Hindlimb muscle (tissue), 1 donor: ENCODE results near the gene NRP2. TPM values are rescaled to one million over a fixed set of nuclear protein-coding genes. Genes with fewer than 3 reads are reported as not detected.

Experiments
- DNase-seq: peaks from one replicate; pipeline ENCODE4 v3.0.0-alpha.2; 2013
- polyA plus RNA-seq: library from polyadenylated mRNA; unstranded; fragments of 120-200 nt; gene quantifications from one replicate; pipeline ENCODE4 v1.2.1, GENCODE V29; 2013; ENCODE audit not compliant: insufficient read length

Gene NRP2, protein sequence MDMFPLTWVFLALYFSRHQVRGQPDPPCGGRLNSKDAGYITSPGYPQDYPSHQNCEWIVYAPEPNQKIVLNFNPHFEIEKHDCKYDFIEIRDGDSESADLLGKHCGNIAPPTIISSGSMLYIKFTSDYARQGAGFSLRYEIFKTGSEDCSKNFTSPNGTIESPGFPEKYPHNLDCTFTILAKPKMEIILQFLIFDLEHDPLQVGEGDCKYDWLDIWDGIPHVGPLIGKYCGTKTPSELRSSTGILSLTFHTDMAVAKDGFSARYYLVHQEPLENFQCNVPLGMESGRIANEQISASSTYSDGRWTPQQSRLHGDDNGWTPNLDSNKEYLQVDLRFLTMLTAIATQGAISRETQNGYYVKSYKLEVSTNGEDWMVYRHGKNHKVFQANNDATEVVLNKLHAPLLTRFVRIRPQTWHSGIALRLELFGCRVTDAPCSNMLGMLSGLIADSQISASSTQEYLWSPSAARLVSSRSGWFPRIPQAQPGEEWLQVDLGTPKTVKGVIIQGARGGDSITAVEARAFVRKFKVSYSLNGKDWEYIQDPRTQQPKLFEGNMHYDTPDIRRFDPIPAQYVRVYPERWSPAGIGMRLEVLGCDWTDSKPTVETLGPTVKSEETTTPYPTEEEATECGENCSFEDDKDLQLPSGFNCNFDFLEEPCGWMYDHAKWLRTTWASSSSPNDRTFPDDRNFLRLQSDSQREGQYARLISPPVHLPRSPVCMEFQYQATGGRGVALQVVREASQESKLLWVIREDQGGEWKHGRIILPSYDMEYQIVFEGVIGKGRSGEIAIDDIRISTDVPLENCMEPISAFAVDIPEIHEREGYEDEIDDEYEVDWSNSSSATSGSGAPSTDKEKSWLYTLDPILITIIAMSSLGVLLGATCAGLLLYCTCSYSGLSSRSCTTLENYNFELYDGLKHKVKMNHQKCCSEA
- polyA plus RNA-seq = 11.1 TPM

DNA sequence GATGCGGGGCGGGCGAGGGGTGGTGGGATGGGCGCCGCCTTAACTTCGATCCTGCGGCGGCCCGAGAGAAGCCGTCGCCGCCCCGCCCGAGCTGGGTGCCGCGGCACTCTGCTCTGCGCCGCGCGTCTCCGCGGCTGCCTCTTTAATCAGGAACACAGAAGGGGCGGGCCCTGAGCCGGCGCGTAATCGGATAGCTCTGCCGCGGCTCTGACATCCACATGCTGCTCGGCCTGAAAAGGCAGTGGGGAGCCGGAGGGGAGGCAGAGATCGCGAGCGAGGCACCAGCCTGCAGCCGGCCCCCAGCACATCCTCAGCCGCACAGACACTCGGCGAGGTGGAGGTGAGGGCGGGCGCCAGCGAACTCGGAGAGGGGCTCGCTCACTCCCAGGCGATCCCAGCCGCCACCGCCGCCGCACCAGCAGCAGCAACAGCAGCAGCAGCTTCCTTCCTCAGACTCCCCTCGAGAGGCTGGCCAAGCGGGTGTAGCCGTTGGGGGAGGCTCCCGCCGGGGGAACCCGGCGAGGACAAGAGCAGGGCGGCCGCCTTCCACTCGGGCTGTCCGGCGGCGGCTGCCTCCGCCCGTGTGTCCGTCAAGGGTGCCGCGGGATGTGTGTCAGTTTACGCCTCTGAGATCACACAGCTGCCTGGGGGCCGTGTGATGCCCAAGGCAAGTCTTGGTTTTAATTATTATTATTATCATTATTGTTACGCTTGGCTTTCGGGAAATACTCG is at the start of gene NRP2:
Gene NRP2, plus strand, starts transcription at position 263 of the 732 bp plus-strand sequence. CDS start 790 bp downstream, outside the sequence.
- DNase-seq = peak; percentile 82

DNA sequence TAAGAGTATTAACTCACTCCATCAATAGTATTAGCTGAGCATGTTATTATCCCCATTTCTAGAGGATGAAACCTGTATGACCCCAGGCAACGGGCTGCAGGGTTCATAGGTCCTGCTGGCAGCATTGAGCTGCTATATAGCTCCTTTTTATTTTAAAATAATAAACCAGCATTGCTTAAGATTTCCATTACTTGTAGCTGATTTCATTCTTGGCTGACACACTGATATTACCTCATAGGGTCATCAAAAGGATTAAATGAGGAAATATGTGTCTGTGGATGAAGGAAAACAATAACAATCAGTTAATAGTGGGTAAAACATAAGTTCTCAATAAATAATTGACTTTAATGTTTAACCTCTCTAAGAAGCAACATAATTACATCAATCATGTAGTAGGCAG is 48.3 kb upstream of the NRP2 start:
- DNase-seq = no peak

DNA sequence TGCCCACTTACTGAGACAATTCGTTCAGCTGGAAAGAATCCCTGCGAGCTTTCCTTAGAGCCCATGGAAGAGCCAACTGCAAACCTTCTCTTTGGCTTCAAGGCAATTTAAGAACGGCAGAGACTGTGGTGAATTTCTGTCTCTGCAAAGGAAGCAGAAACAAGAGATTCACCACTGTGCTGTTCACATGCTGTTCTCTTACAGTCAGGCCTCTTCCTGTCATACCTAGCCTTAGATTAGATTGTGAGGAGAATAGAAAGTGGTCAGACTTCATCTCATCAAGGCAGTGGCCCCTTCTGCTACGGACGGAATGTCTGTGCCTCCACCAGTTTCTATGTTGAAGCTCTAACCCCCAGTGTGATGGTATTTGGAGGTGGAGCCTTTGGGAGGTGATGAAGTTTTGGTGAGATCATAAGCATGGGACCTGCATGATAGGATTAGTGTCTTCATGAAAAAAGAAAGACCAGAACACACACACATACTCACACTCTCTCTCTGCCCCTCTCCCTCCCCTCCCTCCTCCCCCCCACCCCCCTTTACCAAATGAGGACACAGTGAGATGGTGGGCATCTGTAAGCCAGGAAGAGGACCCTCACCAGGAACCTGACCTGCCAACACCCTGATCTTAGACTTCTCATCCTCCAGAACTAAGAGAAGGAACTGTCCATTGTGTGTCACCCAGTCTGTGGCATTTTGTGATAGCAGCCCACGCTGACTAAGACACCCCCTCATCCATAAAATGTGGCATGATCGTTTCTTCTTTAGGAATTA is 45.6 kb upstream of the NRP2 start:
- no peak for DNase-seq

DNA sequence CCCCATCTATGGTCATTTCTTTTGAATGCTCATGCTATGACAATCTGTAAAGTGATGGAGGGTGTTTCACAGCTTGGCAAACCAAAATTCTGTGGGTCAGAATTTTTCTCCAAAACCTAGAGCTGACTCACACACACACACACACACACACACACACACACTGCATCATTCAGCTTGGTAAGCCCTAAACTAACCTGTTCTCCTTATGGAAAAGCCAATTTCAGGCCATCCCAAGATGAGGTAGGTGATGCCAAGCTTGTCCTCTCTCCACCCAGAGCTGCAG is 45.0 kb upstream of the NRP2 start:
- DNase-seq = no peak

DNA sequence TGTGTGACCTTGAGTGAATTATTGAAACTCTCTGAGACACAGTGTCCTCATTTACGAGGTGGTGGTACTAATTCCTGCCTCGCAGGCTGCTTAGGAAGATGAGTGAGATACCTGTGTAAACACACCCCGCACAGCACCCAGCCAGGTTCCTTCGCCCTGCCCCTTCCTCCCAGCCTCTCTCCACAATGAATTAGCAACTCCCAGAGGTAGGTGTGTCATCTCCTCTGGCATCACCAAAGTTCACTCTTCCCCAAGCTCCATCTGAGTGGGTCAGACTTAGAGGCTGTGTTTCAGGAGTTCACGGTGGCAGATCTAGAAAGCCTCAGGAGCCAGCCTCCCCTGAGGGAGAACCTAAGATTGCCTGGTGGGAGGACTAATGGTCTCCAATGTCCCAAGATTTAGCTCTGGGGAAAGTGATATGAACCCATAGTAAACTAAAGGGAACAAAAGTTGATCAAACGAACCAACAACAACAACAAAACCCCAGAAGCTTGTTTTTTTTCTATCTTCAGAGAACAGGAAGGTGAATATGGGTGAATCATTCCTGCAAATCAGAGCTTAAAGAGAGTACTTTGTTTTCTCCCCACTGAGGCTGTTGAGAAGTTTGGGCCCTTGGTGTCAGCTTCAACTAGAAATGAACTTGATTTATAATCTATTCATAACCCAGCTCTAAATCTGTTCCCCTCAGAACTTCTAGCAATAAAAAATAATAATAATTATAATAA is 44.4 kb upstream of the NRP2 start:
- no peak for DNase-seq

DNA sequence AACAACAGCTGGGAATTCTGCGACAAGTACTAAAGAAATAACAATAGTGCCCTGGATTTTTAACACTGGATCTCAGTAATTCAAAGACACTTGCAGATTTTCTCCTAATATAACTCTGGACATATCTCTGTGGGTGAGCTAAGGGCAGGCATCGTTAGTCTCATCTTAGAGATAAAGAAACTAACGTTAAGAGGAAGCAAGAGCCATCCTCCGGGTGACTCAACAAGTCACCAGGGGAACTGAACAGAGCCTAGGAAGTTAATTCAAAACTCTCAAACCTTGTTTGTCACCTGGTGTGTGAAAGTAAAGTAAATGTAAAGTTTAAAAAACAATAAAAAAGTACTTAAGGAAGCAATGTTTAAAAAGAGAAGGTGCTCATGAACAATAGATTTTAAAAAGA is 41.6 kb upstream of the NRP2 start:
- no peak for DNase-seq

DNA sequence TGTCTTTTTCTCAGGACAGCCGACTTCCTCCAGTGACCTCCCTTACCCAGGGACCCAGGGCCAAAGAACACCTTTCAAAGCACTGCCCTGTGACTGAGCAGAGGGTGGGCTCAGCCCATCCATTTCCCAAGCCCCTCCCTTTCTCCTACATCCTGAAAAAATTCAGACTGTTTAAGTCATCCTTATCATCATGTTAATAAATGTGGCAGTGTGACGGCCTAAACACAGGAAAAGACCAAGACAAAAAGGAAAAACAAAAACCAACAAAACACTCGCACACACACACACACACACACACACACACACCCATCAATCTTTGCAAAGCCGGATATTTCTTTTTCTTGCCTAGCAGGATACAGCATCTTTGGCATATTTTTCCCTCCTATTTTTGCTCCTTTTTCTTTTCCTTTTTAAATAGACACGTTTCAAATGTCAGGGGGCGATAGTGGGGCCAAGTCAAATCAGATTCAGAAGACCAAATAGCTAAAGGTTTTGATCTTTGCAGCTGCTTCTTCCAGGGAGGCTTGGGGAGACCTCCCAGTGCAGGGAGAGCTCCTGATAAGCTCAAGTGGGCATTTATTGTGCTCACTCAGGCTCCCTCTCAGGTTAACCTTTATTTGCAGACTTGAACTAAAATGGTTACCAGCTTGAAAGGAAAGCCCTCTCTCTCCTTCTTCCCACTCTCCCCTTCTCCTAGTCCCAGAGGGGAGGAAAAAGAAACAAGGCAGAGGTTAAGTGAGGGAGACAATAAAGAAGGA is 39.5 kb upstream of the NRP2 start:
- DNase-seq = no peak

DNA sequence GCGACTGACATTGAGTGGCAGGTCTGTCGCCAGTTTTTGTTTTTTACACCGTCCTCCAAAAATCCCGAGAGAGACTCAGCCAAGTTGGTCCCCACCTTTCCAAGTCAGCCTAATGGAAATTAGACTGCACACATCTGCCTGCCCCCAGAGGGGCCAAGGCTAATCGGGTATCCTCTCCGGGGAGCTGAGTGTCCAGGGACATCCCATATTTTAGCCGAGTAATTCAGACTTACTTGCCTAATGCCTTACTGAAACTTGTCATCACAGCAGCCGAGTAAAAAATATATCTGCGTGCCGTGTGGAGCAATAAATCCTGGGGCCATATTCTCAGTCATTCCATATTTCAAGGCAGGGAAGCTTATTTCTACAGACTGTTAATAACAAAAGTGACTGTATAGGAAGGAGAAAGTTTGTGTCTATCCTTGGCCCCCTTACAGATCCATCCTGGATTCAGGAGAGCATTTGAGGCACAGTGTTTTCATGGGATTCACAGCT is 38.9 kb upstream of the NRP2 start:
- DNase-seq = no peak

DNA sequence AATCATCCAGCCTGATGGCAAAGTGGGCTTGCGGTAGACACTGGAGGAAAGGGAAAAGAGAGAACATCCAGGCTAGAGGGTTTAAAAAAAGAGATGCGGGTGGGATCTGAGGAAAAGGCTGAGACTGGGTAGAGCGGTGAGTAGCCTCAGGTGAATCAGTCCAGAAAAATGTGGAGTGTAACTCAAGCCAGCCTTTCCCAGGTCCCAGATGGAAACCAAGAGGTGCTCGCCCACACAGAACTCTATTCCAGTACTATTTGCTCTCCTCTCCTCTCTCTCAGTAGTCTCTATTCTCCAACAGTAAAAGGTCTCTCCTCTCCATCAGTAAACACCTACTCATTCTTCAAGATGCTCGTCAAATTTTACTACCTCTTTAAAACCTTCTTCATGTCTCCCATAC is 38.3 kb upstream of the NRP2 start:
- no peak for DNase-seq

DNA sequence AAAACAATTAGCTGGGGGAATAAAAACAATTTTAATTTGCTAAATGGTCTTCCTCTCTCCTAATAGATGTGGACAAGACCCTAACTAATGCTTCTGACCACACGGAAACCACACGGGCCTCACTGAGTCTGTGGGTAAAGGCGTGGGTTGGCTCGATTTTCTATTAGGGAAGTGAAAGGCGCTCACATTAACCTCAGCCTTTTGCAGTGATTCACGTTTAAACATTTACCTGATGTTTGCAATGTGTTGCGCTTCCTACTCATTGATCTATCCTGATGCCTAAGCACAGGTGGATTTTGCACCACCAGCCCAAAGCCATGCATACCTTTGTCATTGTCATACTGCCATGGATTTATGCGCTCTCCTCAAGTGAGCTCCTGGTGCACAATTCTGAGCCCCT is 35.6 kb upstream of the NRP2 start:
- no peak for DNase-seq

DNA sequence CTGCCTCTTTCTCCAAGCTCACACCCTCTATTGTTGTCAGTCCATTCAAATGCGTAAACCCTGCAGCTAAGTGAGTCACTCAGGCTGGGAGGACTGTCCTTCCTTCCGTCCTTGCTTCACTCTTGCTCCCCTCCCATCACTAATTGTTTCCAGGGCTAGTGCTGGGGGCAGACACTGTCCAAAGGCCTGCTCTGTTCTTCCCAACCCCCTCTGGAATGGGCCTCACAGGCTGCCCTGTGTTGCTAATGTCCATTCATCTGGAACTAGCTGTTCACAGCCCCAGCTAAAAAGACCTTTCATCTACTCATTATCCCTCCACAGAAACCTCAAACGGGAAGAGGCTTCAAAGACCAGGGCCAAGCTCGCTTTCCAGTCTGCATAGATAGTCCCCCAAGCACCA is 31.9 kb upstream of the NRP2 start:
- DNase-seq = no peak

DNA sequence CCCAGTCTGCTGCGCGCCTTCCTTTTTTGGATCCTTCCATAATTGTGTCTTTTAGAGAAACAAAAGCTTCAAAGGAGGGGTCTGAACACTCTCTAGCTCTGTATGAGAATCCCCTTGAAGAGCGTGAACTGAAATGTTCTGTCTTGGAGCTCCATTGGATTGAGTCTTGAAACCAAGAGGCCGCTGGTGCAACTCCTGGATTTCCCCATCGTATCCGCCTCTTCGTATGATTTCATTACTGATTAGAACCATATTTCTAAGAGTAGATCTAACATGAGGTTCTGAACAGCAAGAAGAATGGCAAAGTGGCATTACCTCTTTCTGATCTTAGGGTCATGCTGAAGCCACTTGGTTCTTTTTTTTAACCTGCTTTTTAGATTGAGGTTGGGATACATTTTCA is 31.4 kb upstream of the NRP2 start:
- DNase-seq = no peak

DNA sequence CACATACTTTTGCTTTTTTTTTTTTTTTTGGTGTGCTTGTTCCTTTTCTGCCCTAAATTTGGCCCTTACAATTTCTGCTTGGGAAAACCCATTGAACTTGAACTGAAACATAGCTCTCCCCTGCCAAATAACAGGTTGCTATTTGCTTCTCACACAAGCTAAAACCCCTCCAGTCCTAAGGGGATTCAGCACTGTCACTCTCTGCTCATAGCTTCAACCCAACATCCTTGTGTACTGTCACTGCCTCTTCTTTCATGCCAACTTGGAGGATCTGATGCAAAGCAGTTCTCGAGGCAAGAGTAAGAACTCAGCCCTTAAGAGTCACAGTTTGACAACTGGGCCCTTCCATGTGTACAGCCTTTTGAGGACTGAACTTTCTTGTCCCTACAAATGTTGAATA is 30.6 kb upstream of the NRP2 start:
- DNase-seq = no peak

DNA sequence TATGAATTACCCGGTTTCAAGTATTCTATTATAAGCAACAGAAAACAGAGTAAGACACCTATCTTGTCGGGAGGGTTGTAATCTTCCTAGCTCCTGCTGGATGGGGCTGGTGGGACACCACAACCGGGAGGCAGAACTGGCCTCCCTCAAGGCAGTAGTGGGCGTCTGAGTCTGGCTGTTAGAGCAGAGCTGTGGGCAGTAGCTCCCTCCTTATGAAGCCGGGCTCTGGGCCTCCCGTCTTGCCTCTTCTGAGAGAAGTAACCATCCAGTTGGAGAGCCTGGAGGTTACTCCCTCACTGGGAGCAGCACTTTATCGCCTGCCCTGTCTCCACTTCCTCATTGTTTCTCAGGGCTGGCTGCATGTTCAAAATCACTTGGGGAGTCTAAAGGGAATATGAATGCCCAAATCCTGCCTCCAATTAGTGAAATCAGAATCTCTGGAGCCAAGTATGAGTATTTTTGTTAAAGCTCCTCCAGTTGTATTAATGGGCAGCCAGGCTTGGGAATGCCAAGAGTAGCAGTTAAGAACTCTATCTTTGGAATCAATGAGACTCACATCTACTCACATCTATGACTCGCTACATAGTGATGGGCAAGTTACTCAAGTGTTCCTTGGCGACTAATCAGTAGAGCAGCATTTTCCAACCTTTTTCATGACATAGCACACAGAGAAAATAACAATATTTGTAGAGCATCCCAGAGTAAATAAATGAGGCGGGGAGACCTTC is 27.3 kb upstream of the NRP2 start:
- DNase-seq = no peak

DNA sequence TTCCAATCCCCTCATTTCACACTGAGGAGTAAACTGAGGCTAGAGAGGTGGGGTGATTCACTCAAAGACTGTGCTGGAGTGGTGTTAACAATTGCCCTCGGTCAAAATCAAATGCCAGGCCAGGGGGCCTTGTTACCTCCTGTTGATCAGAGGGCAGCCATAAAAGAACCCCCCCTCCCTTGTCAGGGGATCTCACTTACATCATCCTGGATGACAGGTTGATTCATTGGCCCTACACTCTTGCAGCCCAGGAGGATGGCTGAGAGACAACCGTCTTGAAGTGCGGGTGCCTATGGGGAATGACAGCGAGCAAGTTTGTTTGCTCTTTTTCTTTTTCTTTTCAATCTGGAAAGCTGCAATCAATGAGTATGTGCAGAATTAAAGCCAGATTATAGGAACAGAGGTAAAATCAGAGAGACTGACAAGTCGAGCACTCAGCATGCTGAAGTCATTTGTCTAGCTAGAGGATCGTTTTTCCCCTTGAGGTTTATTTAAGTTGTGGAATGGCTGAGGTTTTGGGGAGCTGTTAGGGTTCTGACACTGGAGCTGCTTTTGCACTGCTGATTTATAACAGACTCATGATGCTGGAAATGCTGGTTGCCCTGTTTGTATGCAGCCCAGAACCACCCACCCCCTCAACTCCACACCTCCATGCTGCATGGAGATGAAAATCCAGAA is 26.4 kb upstream of the NRP2 start:
- no peak for DNase-seq

DNA sequence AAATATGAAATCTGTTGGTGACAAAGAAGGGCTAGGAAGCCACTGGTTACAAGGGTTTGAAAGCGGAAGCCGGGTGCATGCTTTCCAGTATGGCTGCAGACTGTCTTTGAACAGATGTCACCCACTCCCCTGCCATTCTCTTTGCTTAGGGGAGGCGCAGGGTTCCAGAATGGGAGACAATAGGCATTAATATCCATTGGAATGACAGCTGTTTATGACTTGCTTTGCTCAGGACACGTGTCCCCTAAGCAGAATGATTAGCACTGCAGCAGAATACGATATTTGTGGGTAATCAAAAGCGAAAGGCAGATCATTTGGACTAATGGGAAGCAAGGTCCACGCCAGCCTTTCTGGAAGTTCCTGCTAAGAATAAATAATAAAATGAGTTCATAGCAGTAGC is 25.8 kb upstream of the NRP2 start:
- no peak for DNase-seq

DNA sequence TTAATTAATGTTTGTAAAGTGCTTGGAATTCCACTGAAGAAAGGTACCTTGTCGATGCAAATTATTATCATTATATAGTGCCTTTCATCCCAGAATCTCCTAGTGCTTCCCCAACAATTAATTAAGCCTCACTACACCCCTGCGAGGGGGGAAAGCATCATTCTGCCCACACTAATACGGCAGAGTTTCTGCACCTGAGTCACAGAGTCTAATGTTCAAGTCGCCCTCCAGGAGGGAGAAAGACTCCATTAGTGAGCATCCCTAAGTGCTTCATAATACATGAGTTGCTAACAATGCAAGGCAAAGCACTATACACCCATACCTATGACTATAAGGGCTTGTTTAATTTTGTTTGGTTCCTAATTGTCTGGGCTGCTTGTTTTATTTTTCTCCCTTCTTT is 25.4 kb upstream of the NRP2 start:
- DNase-seq = no peak

DNA sequence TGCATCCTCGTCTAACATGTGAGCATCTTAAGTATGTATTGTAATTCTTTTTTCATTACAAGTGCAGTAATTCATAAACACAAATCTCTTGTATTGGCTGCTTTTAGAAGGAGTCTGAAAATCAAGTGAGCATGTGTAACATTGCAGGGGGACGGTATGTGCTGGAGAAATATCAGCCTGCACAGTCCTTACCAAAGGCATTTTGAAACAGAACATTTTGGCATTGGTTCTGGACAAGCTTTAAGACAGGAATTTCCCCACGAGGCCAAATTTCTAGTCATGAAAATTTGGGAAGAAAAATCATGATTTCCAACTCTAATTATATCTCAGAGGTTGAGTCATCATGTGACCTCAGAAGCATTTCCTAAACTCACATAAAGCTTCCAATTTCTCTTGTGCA is 24.7 kb upstream of the NRP2 start:
- DNase-seq = no peak

DNA sequence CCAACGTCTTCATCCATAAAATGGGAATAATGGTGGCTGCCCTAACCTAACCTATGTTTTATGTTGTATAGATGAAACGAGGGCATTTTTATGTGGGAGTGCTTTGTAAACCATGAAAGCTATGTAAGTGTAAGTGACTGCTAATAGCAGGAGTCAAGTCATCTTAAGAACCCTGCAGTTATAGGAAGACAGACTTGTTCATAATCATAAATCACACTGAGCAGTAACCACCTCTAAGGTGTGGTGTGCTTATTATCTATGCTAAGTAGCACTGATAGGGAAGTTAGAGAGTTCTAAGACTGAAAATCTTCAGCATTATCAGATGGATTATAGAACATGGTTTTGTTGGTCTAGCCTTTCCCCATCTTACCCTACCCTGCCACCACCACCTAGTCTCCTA is 24.2 kb upstream of the NRP2 start:
- DNase-seq = no peak

DNA sequence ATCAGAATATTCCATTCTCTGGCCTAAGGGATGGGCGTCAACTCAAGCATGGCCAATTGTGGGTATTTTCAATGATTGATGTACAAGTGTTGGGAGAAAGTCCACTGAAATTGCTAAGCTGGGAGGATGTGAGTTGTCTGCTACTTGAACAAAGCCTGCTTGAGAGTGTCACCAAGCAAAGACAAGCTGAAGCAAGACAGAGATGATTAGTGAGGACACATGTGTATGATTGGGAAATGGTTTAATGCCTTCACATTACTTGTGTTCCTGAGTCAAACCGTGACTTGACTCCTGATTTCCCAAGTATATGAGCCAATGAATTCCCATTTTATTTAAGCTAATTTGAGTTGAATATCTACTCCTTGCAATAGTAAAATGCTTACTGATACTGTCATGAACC is 23.7 kb upstream of the NRP2 start:
- DNase-seq = no peak
